NOMO-1 (cell line): Measurements from ENCODE around the gene NHLRC1.

Source experiments
- DNase-seq, 2 experiments: peaks; one replicate each; lab custom pipeline; 2025; ENCODE audit not compliant: unreplicated experiment in 2 of 2; lab: John Stamatoyannopoulos, UW

Gene NHLRC1

DNA sequence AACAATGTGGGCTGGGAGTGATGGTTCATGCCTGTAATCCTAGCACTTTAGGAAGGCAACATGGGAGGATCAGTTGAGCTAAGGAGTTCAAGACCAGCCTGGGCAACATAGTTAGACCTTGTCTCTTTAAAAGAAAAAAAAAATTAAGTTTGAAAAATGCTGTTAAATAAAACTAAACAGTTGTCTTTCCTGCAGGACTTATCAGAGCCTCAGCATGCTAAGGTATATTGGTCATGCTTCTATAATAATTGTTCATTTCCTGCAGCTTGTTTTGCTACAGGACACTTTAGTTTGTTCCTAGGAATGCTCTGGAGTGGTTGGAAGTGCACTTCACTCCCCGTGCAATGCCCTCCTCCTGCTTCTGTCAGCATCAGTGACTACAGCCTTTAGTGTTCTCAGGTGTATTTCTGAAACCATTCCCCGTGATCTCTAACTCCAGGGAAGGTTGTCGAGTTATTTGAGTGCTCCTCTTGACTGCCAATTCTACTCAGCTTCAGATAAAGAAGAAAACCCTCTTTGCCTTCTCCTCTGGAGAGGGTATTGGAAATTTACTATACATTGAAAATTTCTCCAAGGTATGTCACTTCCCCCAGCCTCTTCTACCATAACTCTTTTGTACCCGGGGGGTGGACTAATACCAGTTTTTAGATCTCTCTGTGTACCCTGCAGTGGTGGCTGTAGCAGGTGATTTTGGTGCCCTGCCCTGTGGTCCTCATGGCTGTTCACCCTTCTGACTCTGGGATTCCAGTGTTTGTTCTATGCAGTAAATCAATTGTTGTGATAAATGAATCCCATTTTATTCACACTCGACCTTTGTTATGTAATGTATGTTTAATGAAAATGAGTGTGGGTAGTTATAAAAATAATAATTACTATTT lies 33.8 kb downstream of the NHLRC1 start:
- no peak for DNase-seq

DNA sequence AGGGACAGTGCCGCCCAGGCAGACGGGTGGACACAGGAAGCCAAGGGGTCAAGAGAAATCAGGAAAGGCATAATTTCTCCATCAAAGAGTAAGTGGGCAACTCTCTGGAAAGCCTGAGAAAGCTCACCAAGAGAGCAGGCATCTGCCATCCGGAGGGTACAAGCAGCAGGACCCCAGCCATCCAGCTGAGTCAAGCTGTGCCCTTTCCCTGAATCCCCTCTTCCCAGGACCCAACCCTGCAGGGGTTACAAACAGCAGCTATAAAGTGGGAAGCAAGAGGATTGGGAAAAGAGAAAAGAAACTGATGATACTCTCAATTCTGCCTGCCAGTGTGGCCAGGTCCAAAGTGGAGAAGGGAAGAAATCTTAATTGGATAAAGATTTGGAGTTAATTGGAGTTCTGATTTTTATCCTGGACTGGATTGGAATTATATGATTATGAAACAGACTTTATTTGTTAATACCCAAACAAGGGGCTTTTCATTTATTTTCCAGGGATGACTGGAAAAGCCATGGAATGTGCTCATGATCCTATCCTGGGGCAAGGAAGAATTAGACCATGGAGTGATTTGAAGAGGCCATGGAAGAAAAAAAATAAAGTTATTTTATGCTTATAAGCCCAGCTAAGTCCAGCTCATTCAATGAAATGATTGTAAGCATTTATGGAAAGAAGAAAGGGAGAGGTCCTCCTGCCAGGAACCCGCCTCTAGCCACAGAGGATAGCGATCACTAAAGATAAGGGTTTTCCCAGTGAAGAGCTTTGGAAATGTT lies 34.9 kb downstream of the NHLRC1 start:
- no peak for DNase-seq

DNA sequence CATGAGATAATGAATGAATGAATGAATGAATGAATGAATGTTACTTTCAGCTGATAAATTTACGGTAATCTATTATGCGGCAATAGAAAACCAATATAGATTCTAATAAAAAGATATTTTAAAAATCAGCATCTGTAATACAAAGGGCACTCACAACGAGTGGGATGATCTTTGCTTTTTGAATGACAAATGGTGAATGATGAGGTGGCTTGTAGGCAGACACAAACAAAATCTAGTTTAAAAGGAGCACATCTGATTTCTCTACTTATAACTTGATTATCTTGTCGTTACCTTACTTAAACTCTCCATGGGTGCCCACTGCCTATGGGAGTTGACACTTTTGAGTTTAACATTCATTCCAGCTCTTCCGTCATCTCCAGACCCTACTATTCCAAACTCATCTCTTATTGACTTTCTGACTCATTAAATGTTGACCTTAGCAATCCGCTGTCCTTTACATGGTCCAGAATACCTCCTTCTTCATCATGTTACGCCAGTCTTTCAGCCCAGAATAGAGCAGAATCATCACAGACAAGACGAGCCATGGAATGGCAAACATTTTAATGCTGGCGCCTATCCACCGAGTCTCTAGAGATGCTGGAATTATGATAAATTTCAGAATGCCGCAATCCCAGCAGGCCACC lies 41.3 kb downstream of the NHLRC1 start:
- no peak for DNase-seq

DNA sequence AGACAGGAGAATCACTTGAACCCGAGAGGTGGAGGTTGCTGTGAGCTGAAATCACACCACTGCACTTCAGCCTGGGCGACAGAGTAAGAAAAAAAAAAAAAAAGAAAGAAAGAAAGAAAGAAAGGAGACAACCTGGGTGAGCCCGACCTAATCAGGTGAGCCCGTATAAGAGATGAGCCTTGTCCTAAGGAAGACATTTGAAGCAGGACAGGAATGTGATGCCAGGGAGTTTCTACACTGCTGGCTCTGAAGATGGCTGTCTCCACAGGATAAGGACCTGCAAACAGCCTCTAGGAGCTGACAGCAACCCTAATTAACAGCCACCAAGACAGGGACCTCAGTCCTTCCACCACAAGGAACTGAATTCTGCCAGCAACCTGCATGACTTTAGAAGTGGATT lies 41.9 kb downstream of the NHLRC1 start:
- no peak for DNase-seq

DNA sequence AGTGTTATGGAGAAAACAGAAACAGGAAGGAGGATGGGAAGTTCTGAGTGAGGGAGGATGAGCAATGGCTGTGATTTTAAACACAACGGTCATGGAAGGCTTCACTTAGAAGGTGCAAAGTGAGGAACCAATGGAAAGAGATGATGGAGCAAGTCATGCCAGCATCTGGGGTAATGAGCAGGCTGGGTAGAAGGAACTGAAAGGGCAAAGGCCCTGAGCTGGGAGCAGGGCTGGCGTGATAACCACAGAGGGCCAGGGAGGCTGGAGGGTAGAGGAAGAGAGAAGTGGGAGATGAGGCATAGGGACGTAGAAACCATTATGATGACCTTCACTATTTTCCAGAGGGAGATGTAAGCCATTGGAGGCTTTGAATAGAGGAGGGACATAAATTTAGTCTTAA lies 43.6 kb downstream of the NHLRC1 start:
- peak; percentile 22 to 42 for DNase-seq

DNA sequence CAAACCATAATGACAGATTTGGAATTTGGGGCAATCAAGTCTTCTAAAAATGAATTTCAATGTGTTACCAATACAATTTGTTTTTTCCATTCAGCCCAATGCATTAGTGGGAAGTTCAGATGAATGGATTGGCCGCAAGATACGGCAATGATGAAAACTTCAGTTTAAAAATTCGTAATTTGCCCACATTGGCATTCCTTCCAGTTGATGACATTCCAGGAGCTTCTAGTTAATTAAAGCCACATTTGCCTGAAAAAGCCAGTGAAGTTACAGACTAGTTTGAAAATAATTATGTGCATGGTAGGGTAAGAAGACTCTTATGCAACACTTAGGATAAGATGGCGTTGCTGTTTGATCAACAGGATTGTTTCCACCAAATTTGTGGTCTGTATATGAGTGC lies 46.2 kb downstream of the NHLRC1 start:
- no peak for DNase-seq

DNA sequence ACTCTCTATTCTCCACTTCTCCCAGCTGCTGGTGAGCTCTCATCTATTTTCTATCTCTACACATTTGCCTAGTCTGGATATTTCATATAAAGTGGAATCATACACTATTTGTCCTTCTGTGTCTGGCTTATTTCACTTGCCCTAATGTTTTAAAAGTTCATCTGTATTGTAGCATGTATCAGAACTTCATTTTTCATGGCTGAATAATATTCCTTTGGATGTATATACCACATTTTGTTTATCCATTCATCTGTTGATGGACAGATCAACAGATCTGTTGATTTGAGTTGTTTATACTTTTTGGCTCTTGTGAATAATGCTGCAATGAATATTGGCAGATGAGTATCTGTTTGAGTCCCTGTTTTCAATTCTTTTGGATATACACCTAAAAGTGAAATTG lies 49.6 kb downstream of the NHLRC1 start:
- no peak for DNase-seq

DNA sequence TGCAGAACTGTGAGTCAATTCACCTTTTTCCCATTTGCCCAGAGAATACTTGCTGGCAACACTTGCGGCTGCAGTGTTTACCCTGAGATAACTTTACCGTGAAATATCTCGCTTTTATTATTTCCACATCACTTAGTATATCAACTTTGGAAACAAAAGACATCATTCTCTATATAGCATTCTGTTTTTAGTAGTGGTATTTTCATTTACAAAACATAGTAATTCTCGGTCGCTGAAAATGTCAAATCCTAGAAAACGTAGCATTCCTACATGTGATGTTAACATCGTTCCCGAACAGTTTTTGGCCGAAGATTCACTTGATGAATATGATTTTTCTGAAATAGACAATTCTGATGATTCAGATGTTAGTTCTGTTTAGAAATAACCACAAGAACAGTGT lies 52.0 kb downstream of the NHLRC1 start:
- DNase-seq = no peak
